GM19023 (cell line): ENCODE data around the gene PCP4L1.
A peak's percentile ranks its signal among the peaks of the same experiment; 100 is the strongest.
"Not testable (repeated sequence)": the region's sequence is repeated elsewhere in the genome, so short reads cannot be mapped to it uniquely, and the experiment has no call there.

Source experiments
- ATAC-seq: cut with Tn5 transposase; IDR thresholded peaks from one replicate; pipeline ENCODE4 v1.9.1; 2021; ENCODE audit warnings: mild to moderate bottlenecking, moderate library complexity; ENCODE audit not compliant: unreplicated experiment

The PCP4L1 gene

GRCh38 chr1:161313554-161314200, 55.1 kb downstream of the PCP4L1 start:
- ATAC-seq, result peak; percentile 24

DNA sequence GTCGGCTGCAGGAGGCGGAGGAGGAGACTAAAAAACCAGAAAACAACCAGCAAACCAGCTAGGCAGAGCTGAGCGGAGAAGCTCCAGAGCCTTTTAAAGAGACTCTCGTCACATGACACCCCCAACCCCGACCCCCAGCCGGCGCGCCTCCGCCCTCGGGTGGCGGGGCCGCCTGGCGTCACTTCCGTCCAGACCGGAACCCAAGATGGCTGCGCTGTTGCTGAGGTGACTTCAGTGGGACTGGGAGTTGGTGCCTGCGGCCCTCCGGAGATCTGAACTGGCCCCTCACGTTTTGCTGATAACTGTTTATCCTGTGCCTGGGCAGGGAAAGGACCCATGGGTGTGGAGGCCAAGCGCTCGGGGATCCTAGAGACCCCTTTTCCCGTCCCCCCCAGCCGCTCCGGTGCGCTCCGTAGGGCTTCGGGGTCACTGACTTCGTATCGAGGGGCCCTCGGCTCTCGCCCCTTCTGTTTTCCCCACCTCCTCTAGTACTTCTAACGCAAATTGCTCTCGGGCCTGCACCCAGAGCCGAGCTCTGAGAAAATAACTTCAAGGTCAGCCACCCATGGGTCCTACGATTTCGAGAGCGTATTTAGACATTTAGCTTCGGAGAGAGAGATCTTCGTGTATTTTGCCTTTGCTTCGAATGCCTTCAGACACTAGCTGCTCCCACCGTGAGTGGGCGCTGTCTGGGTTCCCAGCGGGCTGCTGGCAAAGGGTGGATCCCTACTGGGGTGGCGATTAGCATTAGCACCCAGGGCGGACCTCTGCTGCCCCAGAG, 55.8 kb downstream of the PCP4L1 start, which contains the start of gene SDHC:
Gene SDHC (plus strand): TSS at position 181 of the 781 bp plus-strand sequence. CDS start 25 bp downstream, at position 206.
- peak; percentile 99 for ATAC-seq

DNA sequence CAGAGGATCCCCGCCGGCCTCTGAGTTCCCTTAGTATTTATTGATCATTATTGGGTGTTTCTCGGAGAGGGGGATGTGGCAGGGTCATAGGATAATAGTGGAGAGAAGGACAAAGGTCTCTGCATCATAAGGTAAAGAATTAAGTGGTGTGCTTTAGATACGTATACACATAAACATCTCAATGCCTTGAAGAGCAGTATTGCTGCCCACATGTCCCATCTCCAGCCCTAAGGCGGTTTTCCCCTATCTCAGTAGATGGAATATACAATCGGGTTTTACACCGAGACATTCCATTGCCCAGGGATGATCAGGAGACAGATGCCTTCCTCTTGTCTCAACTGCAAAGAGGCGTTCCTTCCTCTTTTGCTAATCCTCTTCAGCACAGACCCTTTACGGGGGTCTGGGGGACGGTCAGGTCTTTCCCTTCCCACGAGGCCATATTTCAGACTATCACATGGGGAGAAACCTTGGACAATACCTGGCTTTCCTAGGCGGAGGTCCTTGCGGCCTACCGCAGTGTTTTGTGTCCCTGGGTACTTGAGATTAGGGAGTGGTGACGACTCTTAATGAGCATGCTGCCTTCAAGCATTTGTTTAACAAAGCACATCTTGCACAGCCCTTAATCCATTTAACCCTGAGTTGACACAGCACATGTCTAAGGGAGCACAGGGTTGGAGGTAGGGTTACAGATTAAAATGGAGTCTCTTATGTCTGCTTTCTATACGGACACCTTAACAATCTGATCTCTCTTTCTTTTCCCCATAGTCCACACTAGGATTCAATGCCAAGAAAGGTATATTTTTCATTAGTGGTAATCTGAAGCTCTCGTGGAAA, 57.5 kb downstream of the PCP4L1 start:
- not testable (repeated sequence) for ATAC-seq

DNA sequence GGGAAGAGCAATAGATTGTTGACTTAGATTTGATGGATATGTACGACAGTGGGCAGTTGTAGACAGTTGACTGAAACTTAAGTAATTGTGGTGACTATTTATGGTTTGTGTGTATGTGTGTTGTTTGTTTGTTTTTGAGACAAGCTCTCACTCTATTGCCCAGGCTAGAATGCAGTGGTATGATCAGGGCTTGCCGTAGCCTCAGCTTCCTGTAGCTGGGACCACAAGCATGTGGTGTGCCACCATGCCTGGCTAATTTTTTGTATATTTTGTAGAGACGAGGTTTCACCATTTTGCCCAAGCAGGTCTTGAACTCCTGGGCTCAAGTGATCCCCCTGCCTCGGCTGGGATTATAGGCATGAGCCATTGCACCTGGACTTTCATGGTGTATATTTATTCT, 65.5 kb downstream of the PCP4L1 start:
- ATAC-seq, result no peak

GRCh38 chr1:161330346-161330745, 71.8 kb downstream of the PCP4L1 start:
- no peak for ATAC-seq

- ATAC-seq, result no peak
These were observed 74.6 kb downstream of the PCP4L1 start for GRCh38 chr1:161333166-161333565.
